ENCODE data around the gene POU6F2.
"Not testable (repeated sequence)": the region's sequence is repeated elsewhere in the genome, so short reads cannot be mapped to it uniquely, and the experiment has no call there.

The POU6F2 gene

DNA sequence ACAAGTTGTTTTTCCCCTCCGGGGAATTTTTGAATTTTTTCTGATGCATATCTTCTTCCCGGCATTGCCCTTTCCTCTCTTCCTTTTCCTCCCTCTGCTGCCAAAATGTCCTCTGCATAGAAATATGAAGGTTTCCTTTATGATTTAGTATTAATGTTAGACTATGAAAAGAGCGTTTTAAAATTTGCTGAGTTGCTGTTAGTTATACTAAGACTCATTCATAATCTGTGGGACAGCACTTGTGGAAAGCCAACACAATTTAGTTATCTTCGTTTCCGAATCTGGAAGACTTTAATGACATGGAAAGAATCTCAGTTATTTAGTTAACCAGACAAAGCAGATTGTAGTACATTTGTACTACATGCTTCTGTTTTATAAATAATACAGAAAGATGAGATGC is 25.0 kb downstream of the POU6F2 start:
- no peak for DNase-seq

DNA sequence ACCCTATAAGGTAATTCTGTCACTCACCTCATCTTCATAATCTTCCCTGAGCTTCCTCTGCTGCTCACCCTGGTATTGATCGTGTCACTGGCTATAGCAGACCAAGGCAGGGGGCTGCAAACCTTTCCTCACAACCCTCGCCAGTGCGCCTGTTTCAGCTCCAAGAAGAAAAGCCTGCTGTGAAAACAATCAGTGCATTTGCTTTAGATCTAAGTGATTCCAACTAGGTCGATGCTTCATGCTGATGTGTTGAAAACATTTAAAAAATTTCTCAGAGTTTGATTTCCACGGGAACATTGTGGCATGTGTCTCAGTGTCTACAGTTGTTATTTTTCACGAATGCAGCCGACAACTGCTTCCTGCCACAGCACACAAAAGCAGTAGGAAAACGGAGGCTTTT is 27.3 kb downstream of the POU6F2 start:
- DNase-seq: no peak

DNA sequence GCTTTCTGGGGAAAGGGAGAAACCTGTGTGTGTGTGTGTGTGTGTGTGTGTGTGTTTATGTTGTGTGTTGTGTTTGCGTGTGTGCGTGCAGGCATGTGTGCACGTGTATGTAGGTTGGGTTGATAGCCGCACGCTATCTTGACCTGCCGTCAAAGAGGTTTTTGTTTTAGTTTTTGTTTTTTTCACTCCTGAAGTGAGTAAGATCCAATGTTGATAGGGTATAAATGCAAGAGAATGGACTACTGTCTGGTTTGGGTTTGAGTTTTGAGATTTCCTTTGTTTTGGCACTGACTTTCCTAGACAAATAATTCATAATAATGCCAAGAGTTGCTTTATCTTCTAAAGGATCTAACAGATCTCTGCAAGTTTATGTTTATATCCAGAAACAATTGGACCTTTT is 27.8 kb downstream of the POU6F2 start:
- DNase-seq: no peak

DNA sequence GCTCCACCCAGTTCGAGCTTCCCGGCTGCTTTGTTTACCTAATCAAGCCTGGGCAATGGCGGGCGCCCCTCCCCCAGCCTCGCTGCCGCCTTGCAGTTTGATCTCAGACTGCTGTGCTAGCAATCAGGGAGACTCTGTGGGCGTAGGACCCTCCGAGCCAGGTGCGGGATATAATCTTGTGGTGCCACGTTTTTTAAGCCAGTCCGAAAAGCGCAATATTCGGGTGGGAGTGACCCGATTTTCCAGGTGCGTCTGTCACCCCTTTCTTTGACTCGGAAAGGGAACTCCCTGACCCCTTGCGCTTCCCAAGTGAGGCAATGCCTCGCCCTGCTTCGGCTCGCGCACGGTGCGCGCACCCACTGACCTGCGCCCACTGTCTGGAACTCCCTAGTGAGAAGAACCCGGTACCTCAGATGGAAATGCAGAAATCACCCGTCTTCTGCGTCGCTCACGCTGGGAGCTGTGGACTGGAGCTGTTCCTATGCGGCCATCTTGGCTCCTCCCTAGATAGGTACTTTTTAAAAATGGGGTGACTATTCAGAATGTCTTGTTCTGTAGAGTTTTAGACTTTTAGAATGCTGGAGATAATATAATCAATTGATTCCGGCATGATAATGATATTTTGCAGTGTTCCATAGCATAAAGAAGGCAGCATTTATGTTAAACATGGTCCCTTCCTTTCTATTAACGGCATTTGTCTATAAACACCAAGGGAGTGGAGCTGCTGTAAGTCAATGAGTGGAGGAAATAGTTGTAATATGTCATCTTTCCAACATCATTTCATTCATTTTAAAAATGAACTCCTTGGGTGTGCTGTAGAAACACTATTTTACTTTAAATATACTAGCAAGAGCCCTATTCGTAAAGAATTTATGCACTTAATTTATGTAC is 35.6 kb downstream of the POU6F2 start:
- not testable (repeated sequence) for DNase-seq

DNA sequence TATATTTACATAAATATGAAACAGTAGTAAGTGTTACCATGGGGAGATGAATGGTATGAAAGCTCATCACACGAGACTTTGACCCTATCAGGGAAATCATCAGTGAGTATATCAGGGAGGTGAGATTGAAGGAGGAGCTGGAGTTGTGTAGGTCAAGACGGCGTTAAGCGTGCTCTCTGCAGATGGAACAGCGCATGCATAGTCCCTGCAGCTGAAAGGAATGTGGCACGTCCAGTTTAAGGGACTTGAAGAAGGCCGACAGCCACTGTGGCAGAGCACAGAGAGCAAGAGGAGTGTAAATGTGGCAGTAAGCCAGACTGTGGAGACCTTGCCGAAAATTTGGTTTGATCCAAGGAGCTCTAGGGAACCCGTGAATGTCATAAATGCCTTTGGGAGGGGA is 38.9 kb downstream of the POU6F2 start:
- no peak for DNase-seq

DNA sequence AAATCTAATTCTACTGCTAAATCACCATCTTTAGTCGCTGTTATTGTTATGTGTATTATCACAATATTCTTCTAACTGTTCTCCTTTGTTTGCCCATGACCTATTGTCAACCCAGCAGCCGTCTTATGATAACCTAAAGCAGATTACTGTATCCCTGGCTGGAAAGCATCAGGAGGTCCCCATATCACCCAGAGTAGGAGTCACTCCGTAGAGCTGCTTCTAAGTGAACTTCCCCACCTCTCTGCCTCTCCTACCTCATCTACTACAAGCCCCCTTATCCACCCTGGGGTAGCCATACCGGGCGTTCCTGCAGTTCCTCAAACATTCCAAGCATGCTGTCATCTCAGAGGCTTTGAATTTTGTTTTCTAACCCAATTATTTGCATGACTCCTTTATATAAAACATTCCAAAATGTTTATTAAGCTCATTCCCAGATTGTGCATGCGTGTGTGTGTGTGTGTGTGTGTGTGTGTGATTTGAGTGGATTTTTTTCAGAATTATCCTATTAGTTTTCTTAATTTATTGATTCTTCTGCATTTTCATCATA is 39.7 kb downstream of the POU6F2 start:
- no peak for DNase-seq

DNA sequence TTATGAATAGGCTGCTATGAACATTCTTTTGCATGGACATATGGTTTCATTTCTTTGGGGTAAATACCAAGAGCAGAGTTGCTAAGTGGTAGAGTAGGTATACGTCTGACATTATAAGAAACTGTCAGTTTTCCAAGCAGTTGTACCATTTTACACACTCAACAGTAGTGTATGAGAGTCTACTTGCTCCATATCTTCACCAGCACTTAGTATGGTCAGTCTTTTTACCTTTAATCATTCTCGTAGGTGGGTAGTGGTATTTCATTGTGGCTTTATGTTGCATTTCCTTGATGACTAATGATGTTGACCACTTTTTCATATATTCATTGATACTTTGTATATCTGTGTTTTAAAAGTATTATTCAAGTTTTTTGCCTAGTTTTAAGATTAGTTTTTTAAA is 45.1 kb downstream of the POU6F2 start:
- DNase-seq: no peak

DNA sequence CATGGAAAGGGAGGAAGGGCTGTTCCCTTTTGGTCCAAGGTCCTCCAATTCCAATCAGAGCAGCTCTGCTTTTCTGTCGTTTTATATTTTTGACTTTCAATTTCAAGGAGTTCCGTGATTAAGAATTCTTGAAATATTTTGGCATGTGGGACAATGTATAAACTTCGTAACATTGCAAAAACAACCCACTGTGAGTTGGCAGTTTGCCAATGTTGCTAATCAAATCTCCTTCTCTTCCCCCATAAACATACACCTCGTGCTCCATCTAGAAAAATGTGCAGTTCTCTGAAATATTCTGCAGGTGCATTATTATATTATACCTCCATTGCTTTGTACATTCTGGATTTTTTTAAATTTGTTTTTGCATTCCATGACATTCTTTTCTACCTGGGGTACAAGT is 49.8 kb downstream of the POU6F2 start:
- DNase-seq: no peak

DNA sequence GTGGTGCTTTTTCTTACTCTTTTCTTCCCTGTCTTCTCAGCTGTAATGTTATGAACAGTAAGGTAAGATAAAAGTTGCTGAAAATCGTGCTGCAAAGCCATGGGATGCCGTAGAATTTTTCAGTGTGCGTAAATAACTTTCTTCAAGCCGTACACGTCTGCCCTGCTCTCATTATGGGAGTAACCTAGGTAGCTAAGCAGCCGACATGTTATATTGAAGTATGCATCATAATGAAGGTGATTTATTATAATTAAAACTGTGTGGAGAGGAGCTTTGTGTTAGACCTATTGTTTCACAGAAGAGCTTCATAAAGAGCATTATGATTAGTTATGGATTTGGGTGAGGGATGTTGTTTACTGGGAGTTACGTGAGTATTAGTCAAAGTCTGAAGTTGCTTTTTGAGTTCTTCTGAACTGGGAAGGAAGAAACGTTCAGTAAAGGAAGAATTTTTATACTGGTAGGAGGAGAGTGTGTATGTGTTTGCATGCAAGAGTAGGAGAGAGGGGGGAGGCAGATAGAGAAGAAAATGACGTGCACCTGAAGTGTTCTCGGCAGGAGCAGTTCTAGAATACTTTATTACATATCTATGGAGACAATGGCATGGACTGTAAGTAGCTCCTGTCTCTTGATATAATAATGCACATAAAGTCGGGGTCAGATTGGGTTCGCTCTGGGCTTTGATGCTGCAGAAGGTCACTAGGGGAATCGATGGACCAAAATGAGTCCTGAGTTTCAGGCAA is 56.3 kb downstream of the POU6F2 start:
- no peak for DNase-seq

DNA sequence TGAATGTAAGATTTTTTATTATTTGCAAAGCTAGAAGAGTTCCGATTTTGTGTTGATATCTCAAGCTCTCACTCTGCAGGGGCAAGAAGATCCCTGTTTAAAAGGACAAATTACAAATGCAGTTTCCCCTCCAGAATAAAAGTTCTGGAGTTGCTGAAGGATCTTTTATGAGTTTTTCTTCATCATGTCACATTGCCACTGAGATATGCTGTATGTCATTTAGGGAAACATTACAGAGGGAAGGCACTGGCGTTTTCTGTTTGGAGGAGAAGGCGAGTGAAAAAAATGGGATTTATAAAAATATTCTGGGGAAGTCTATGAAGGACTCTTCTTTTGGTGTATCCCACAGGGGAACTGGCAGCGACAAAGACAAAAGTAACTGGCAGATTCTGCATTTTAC is 57.4 kb downstream of the POU6F2 start:
- DNase-seq: no peak

DNA sequence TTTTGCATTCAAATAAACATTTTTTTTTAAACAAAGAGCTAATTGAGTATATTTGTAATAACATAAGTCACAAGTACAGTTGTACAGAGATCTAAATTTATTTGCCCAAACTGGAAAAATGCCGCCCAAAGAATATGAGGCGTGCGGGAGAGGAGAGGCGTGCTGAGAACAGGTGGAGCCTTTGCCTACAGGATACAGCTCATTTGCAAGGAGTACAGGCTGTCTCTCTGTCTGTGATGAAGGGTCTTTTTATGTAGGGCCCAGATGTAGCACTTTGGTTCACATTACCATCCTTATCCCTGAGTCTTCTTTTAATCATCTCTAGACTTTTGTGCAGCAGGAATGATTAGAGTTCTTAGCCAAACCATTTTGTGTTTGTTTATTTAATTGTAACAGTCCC is 58.2 kb downstream of the POU6F2 start:
- no peak for DNase-seq

DNA sequence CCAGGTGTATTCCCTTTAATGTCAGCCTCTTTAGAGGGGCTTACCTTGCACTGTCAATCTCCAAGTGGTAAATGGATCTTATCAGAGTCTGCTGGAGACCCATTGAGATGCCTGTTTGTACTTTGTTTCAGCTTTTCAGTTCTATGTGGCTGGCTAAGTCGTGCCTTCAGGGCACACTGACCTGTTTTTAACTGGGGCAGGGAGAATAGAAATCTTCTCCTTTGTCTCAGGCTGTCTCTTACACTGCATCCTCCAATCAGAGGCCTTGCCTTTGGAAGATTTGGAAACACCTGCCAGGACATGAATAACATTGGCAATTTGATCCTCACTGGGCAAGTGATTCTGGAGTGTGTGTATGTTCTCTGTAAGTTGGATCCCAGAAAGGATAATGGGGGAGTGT is 65.0 kb downstream of the POU6F2 start:
- DNase-seq: no peak

DNA sequence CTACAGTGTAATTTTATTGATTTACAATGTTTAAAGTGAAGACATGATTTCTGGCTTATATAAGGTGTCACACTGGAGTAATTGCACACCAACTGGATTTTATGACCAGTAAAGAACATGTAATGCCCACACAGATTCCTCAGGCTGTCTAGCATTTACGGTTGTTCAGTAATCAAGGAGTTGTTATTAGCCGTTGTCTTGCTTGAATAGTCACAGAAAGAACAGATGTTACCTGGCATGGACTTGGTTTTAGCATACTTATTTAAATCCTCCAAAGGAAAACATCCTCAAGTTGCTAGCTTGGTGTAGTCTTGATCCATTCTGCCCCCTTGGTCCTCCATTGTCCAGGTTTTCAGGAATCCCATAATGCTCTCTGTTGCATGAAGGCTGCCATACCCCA is 65.8 kb downstream of the POU6F2 start:
- no peak for DNase-seq

DNA sequence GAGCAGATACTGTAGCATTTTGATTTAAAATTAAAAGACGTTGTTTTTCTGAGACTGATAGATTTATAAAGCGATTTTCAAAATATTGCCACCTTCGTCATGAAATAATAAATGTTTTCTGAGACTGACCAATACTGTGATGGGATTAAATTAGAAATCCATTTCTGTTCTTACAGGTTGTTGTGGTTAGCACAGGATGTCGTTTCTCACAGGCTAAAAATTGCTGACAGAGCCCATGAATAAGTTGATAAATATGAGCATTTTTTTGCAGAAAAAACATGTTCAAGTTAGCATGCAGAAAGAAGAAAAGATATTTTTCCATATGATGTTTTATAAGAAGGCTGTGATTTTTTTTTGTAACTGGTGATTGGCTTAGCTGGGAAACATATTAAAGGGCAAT is 66.8 kb downstream of the POU6F2 start:
- DNase-seq: no peak

DNA sequence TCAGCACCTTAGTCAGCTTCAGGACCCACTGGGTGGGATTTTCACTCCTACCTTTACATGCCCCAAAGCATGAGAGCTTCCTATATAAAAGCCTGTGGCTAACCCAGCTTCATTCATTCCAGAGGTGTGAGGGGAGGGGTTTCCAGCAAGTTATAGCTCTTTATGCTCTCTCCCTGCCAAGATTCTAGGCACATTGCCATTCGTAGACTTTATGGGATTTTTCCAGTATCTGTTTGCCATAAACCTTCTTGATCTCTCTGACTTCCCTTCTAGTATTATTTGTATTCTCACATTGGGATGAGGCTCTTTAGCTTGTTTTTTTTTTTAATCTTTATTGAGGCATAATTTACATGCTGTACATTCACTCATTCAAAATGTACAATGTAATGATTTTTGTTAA is 67.5 kb downstream of the POU6F2 start:
- no peak for DNase-seq

DNA sequence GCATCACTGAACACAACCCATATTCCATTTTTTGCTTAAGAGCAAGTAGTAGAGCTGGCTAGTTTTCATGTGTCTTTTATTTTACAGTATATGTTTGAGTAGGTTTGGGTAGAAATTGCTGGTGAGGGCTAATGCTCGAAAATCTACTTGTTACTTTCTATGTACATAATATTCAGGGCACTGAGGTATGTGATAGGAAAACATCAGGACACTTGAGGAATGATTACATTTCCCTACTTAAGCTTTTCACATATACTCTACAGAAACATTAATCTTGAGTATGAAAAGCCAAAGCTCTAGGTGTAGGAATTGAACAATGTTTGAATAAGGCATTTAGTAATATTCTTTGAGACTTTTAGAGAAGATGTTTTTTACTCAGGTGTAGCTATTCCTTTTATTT is 73.6 kb downstream of the POU6F2 start:
- DNase-seq: no peak

DNA sequence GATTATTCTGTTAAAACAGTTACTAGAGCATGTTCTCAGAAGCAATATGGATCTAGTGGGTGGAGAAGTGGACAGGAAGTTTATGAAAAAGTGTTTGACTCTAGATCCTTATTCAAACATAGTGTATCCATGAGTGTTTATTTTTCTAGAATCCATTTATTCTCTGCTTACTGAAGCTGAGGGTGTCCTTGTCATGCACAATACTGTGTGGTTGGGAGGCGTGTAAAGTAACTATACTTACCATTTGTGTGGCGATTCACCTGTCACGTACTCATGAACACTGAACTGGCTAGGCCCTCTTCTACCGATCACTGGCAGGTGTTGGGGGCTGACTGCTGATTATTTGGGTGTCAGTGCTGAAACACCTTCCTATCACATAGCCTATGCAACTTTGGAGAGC is 74.0 kb downstream of the POU6F2 start:
- DNase-seq: no peak

DNA sequence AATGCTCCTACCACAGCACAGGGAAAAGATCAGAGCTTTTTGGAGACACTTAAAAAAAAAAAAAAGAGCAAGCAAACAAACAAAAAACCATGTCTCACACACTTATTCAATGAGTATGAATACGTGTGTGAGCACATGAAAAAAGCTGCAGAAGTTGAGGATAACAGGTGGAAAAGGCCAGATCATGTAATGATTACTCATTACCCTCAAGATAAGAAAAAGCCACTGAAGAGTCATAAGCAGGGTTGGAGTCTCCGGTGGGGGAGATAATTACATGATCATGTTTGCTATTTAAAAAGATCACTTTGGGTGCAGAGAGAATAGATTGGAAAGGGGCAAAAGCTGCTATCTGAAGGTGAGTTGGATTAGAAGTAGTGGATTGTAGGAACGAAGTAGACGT is 77.0 kb downstream of the POU6F2 start:
- DNase-seq: no peak

DNA sequence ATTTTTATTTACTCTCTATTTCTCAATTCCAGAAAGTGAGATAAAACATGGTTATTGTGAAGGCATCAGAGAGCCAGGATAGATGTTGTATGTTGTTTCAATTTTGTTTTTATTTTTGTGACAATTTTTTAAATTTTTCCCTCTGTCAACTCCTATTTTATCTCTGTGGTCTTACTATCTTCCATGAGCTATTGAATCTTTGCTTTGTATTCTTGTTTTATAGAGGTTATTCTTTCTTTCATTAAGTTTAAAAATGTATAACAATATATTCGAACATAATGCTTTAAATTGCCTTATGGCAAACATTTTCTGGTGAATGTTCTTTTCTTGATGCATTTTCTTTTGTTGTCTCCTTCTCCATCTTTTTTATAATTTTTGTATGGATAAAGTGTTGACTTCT is 78.4 kb downstream of the POU6F2 start:
- DNase-seq: no peak

DNA sequence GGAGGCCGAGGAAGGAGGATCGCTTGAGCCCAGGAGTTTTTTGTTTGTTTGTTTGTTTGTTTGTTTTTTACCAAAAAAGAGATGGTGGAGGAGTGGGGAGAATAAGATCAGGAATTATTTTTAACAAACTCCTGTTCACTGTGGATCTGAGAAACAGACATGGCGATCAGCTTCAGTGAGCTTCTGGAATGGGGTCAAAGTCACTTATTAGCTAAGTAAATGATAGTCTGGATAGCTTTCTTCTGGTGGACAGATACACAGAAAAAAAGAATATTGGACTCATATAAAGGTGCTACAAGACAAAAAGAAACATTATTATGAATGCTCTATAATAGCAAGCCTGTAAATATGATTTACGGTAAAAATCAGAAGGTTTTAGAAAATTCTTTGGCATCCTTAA is 85.1 kb downstream of the POU6F2 start:
- no peak for DNase-seq

DNA sequence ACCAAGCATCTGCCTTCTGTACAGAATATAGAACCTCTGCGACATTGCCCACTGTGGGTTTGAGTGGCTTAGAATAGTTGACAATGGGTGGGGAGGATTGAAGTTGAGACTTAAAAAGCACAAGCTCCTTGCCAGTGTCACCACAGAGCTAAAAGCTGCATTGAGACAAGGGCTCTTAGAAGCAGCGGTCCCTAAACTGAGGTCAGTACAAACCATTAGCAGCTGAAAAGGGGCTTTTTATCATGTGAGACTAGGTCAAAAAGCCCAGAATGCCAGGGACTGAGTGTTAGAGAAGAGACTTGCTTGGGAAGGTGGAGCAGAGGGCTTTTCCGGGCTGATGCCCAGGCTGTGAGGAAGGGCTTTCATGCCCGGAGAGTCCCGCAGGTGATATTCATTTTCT is 91.3 kb downstream of the POU6F2 start:
- DNase-seq: no peak

DNA sequence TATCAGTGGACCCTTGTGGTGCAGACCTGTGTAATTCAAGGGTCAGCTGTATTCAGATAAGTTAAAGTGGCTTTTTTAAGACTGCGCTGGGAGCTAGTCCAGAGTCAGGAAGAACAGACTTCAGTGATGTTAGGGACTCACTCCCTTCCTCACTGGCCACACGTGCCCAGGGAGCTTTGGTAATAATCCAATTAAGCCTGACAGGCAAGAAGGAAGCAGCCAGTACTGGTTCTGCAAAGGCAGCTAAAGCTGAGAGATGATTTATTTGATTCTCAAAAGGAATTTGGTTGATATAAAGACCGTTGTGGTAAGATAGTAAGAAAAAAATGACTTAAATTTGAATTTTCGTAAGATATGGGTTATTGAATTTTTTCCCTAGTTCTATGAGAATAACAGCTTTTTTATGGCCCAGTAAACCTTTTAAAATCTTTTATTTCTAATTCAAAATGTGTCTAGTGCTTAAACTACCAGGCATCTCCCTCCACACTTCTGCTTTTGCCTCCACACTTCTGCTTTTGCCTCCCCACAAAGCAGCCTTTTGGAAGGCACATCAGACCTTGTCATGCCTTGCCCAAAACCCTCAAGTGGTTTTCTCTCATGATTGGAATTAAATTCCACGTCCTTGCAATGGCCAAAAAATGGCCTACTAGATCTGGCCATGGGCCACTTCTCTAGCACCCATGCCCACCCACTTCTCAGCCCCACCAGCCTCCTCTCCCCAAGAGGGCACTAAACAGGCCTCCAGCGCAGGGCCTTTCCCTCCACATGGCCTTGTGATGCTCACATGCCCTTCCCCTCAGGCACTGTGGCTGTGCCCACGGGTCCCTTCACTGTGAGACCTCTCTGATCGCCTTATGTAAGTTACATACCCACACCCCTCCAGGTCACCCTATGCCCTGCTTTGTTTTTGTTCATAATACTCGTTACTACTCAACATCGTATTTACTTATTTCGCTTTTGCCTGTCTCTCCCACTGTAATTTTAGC is 92.5 kb downstream of the POU6F2 start:
- DNase-seq: no peak

DNA sequence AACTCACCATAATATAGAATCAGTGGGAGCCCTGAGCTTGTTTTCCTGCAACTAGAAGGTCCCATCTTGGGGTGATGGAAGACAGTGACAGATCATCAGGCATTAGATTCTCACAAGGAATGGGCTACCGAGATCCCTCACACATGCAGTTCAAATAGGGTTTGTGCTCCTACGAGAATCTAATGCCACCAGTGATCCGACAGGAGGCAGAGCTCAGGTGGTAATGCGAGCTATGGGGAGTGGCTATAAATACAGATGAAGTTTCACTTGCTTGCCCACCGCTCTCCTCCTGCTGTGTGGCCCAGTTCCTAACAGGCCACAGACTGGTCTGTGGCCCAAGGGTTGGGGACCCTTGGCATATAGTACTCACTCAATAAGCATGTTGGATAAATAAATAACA is 93.4 kb downstream of the POU6F2 start:
- no peak for DNase-seq
